ENCODE data around the gene GOLGA6D. TPM values are rescaled to one million over a fixed set of nuclear protein-coding genes. Genes with fewer than 3 reads are reported as not detected.
"Not testable (repeated sequence)": the region's sequence is repeated elsewhere in the genome, so short reads cannot be mapped to it uniquely, and the experiment has no call there.

The GOLGA6D gene
- total and polyA plus RNA-seq, 12 donors = 0.09 TPM; not detected in 11

- peaks cover 0 to 34% (median 1%) of the 10 kb centered on the region in 7 donors for H3K27me3 ChIP-seq
- WGBS, 2 donors = 80 to 83% methylated on average over 11 of the region's 11 CpGs
Observed at GRCh38 chr15:75235760-75236729, 46.6 kb upstream of the GOLGA6D start.

DNA sequence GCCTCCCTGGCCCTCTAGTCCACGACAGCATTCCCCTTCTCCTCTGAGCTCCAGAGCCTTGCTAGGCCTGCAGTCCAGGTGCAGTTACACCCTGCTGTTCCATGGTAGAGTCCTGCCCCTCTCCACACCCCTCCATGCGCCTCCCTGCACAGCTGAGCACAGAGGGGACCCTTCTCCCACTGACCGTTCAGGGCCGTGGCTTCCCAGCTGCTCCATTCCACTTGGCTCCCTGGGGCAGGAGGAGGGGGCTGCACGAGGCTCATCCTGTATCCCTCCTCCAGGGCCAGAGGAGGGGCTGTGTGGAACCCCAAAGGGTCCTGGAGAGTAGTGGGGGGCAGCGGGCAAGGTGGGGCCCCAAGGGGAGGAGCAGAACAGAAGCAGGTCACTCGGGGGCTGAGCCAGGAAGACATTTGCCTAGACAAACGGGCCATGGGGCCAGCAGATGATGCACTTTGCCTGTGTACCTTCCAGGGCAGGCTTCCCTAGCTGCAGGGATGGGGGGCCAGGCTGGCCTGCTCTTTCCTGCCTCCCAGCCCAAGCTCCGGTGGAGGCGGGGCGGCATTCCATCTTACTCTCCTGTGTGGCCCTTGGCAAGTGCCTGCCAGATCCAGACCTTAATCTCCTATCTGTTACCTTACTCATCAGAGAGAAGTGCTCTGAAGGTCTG is 45.2 kb upstream of the GOLGA6D start:
- H3K27me3 ChIP-seq = peaks cover 0 to 28% (median 4%) of the 10 kb centered on the region in 7 donors
- H3K4me1 ChIP-seq = peaks cover 0 to 9% (median 0%) of the 10 kb centered on the region in 9 donors
- H3K36me3 ChIP-seq = no peaks in the 10 kb centered on the region
- H3K9me3 ChIP-seq = no peaks in the 10 kb centered on the region
- DNase-seq (no peak), ATAC-seq (no peak)
- 70 to 77% methylated on average over 11 of the region's 11 CpGs for WGBS, 2 donors
- no peak overlapping the region for H3K4me3 ChIP-seq
- TF ChIP-seq CTCF (IDR thresholded peaks at IDR 0.05) = no peak
- no peak overlapping the region for H3K27ac ChIP-seq
- intact Hi-C loops (cut with DNase I) = no loop called here

More at GRCh38 chr15:75235760-75236729, 46.6 kb upstream of the GOLGA6D start:
- no peak overlapping the region for H3K4me3 ChIP-seq
- DNase-seq = peak; percentile 40 to 60
- peak in 7 of 8 donors; percentile 37 to 92 (median 73) for ATAC-seq
- no peaks in the 10 kb centered on the region for H3K36me3 ChIP-seq
- peaks cover 0 to 9% (median 0%) of the 10 kb centered on the region in 9 donors for H3K4me1 ChIP-seq
- H3K9me3 ChIP-seq = no peaks in the 10 kb centered on the region
- no peak overlapping the region for H3K27ac ChIP-seq
- no peak for TF ChIP-seq CTCF (IDR thresholded peaks at IDR 0.05)
- intact Hi-C loops (cut with DNase I) = no loop called here

DNA sequence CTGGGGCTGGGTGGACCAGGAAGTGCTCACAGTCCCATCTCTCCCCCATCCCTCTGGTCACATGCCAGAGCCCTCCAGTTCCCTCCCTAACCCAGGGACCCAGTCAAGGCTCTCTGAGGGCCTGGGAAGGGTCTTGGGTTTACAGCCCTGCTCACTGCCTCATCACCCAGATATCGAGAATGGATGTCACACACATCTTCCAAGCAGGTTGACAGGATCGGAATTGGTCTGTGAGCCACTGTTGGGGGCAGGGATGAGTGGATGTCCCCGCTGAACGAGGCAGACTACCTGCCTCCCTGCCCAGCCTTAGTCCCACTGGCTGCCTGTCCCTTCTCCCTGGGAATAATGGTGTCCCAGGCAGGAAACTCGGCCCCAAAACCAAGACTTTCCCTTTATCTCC is 44.5 kb upstream of the GOLGA6D start:
- DNase-seq = no peak
- no peak overlapping the region for H3K4me3 ChIP-seq
- intact Hi-C loops (cut with DNase I) = no loop called here
- H3K27ac ChIP-seq = no peak overlapping the region
- WGBS, 2 donors = 75 to 80% methylated on average over 5 of the region's 5 CpGs
- TF ChIP-seq CTCF (IDR thresholded peaks at IDR 0.05) = no peak
- no peak for ATAC-seq
- peaks cover 0 to 21% (median 4%) of the 10 kb centered on the region in 7 donors for H3K27me3 ChIP-seq
- no peaks in the 10 kb centered on the region for H3K36me3 ChIP-seq
- H3K4me1 ChIP-seq = peaks cover 0 to 9% (median 0%) of the 10 kb centered on the region in 9 donors
- no peaks in the 10 kb centered on the region for H3K9me3 ChIP-seq

- peaks cover 0 to 37% (median 22%) of the 10 kb centered on the region in 7 donors for H3K27me3 ChIP-seq
- DNase-seq, H3K27ac ChIP-seq, ATAC-seq, H3K4me3 ChIP-seq, H3K9me3 ChIP-seq, H3K4me1 ChIP-seq, H3K36me3 ChIP-seq: not testable (repeated sequence)
- intact Hi-C loops (cut with DNase I) = loop anchor here in 2 of 10 donors (10.0 kb wide), 2 partner anchors 59 to 69 kb away; no protein-coding TSS in a partner anchor
- 74 to 95% methylated on average over 1 of the region's 1 CpG for WGBS, 2 donors
Observed at GRCh38 chr15:75245741-75246140, 36.9 kb upstream of the GOLGA6D start.

DNA sequence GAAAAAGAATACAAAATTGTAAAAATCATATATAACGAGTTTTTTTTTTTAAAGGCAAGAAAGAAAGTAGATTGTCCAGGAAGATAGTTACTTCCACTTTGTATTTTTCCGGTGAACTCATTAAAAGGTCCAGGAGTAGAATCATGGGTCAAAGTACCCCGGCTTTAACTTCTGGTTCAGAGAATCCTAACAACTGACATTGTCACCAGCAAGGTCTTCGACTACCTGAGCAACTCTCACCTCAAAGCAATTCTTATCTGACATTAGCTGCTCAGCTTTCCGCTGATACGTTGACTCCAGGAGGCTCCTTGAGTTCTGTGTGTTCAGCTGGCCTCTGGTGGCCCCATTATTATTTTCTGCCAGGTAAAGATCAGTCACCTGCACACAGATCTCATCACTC is 33.6 kb upstream of the GOLGA6D start:
- not testable (repeated sequence) for H3K4me3 ChIP-seq, H3K36me3 ChIP-seq, ATAC-seq, H3K4me1 ChIP-seq, DNase-seq, H3K9me3 ChIP-seq, H3K27ac ChIP-seq
- H3K27me3 ChIP-seq = peaks cover 0 to 42% (median 27%) of the 10 kb centered on the region in 7 donors
- intact Hi-C loops (cut with DNase I) = loop anchor here in 2 of 10 donors (10.0 kb wide), 2 partner anchors 56 to 66 kb away; no protein-coding TSS in a partner anchor
- WGBS, 2 donors = 75 to 77% methylated on average over 6 of the region's 6 CpGs

Measured in heart right ventricle (tissue), 16 donors.